SK-N-DZ (cell line): Measurements from ENCODE around the gene MVP. TPM values are rescaled to one million over a fixed set of nuclear protein-coding genes. Genes with fewer than 3 reads are reported as not detected.
"Not testable (repeated sequence)": the region's sequence is repeated elsewhere in the genome, so short reads cannot be mapped to it uniquely, and the experiment has no call there.

Experiments used
- DNase-seq: peaks from one replicate; pipeline ENCODE4 v3.0.0-alpha.2; 2015; ENCODE audit warnings: low spot score
- polyA plus RNA-seq, 2 experiments: library from polyadenylated mRNA; depleted of rRNA; stranded (reverse); fragments of >200 nt; gene quantifications; 2 replicates each; pipeline ENCODE4 v1.2.3, GENCODE V29; 2014

Gene MVP
- 24.3 and 39.4 TPM in 2 replicates for polyA plus RNA-seq (2014; cell fraction: cytosol; rRNA removed)
- 10.1 and 22.7 TPM in 2 replicates for polyA plus RNA-seq (2014; cell fraction: nucleus; rRNA removed)

DNA sequence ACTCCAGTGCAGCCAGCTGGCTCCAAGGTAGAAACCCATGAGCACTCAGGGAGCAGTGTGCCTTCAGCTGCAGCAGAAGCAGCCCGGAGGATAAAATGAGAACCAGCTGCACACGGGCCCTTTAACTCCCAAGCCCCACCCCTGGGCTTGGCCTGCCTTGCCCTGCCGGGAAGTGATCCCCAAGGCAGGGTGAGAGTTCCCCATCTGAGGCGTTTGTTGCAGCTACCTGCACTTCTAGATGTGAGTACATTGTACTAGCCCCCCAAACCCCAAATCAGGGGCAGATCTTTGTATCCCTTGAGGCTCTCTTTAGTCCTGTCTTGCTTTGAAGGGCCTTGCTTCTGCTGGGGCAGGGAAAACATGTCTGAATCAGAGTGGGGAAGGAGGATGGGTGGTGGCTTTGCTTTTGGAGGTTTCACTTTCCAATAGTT lies at the start of gene MVP:
Gene MVP (plus strand): TSS at position 192 of the 431 bp plus-strand sequence. CDS start 10,088 bp downstream, outside the sequence.
- no peak for DNase-seq

DNA sequence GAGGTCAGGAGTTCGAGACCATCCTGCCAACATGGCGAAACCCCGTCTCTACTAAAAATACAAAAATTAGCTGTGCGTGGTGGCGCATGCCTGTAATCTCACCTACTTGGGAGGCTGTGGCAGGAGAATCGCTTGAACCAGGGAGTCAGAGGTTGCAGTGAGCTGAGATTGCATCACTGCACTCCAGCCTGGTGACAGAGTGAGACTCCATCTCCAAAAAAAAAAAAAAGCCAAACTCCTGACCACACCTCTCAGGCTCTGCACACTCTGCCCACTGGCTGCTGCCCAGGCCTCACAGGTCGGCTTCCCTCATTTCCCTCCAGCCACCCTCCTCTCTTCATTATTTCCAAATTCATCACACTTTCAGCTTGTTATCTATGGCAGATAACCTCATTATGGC lies 47.9 kb upstream of the MVP start:
- not testable (repeated sequence) for DNase-seq

DNA sequence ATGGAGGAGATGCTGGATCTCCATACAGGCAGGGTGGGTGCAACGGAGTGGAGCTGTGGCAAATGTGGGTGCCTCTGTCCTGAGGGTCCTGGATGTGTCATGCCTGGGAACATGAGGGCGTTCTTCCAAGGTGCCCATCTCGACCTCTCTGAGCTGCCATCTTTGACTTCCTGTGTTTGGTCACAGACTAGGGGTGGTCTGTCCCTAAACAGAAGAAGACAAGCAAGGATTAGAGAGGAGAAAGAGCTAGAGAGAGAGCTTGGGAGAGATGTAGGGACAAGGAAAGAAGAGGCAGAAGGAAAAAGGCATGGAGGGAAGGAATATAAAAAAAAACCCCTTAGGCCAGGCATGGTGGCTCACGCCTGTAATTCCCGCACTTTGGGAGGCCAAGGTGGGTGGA lies 45.5 kb upstream of the MVP start:
- no peak for DNase-seq

DNA sequence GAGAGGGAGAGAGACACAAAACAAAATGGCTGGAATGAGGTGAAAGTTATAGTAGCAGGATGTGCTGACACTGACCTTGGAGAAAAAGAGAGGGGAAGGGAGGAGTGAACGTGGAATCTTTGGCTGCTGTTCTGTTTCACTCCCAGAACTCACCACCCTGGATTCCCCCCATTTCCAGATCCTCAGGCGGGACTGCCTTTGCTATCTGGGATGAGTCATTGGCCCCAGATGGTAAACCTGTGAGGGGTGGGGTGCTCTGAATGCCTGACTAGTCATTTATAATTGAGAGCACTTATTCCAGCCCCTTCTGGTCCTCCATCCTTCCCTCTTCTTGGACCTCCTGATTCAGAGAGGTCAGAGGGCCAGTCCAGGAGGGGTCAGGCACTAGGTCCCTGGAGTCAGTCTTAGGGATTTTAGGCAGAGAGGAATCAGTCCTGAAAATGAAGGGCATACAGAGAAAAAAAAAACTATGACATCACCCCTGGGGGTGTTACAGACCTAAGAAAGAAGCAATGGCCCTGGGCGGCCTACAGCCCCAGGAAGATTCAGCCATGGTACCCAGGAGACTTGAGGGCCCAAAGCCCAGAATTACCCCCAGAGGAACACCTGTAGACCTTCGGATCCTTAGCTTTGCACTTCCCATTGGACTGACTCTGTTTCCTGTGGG lies 44.4 kb upstream of the MVP start:
- DNase-seq = no peak

DNA sequence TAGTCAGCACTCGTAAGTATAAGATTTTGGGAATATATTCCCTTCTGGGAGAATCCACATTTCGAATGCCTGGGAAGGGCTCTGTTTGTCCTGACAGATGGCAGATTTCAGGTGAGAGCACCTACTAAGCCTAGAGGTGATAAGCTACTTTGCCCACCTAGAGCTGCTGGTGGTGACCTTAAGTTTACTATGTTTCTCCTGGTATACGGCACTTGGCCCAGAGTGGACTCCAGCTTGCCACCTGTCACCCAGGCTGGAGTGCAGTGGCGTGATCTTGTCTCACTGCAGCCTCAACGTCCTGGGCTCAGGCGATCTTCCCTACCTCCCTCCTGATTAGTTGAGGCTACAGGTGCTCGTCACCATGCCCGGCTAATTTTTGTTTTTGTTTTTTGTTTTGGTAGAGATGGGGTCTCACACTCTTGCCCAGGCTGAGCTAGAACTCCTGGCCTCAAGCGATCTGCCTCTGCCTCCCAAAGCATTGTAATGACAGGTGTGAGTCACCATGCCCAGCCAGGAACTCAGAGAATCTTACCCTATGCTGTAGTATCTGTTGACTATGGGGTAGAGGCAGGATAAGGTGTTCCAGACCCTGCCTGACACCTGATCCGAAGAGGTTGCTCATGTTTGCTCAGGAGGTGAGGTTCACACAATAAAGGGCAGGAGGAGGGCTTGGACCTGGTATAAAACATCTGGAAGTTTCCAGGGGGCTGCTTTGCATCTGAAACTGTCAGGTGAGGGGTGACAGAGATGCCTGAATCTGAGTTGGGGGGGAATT lies 42.5 kb upstream of the MVP start, which contains the start of gene ZG16:
Gene ZG16 (plus strand): TSS at position 681 of the 775 bp plus-strand sequence. CDS start 1,011 bp downstream, outside the sequence.
- DNase-seq = no peak

DNA sequence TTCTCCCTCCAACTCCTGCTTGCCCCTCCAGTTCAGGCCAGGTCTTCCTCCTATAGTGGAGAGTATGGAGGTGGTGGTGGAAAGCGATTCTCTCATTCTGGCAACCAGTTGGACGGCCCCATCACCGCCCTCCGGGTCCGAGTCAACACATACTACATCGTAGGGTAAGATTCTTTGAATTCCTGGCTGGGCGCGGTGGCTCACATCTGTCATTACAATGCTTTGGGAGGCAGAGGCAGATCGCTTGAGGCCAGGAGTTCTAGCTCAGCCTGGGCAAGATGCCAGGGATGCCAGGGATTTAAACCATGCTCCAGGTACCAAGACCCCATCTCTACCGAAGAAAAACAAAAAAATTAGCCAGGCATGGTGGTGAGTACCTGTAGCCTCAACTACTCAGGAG lies 40.8 kb upstream of the MVP start:
- DNase-seq = no peak

DNA sequence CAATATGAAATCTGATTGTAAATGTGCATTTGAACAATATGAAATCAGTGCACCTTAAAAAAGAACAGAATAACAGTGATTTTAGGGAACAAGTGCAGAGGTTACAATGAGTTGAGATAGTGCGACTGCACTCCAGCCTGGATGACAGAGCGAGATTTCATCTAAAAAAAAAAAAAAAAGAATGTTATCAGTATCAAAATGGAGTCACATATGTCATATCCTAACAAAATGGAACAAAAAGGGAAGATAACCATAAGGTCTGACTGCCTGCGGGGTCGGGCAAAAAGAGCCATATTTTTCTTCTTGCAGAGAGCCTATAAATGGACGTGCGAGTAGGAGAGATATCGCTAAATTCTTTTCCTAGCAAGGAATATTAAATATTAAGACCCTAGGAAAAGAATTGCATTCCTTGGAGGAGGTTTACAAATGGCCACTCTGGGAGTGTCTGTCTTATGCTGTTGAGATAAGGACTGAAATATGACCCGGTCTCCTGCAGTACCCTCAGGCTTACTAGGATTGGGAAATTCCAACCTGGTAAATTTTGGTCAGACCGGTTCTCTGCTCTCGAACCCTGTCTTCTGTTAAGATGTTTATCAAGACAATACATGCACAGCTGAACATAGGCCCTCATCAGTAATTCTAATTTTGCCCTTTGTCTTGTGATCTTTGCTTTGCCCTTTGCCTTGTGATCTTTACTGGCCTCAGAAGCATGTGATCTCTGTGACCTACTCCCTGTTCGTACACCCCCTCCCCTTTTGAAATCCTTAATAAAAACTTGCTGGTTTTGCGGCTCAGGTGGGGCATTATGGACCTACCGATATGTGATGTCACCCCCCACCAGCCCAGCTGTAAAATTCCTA lies 36.9 kb upstream of the MVP start:
- peak; percentile 62 for DNase-seq

DNA sequence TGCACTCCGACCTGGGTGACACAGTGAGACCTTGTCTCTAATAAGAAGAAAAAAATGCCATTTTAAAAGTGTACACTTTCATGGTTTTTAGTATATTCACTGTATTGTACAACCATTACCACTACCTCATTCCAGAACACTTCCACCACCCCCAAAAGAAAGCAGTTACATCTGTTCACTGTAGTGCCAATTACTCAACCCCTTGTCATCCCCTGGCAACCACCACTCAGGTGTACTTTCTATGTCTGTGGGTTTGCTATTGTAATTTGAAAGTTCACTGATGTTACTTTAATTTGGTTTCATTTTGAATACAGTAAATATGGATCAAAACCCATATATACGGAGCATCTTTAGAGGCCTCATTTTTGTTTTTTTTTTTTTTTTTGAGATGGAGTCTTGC lies 36.1 kb upstream of the MVP start:
- DNase-seq = no peak

DNA sequence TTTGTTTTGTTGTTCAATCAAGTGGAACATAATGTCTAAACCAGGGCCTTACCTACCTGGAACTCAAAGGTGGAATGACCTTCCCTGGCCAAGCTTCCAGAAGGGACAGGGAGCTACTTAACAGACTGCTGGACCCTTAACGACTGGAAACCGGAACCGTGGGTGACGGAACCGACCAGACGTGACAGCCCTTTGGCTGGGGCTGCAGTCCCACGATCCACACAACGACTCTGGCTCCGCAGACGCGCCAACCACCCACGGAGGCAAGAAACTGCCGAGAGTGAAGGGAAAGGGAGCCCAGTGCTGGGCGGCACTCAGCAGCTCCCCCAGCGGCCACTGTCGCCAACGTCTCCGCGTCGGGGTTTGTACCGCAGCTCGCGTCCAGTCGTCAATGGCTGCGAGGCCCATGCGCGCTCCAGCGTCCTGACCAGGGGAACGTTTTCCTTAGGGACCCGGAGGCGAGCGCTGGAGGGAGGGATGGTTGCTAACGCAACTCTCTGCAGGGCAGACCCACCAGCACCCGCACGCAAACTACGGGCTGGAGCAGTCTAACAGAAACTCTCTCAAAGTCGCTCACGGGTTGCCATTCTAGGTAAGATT lies 35.3 kb upstream of the MVP start:
- no peak for DNase-seq

DNA sequence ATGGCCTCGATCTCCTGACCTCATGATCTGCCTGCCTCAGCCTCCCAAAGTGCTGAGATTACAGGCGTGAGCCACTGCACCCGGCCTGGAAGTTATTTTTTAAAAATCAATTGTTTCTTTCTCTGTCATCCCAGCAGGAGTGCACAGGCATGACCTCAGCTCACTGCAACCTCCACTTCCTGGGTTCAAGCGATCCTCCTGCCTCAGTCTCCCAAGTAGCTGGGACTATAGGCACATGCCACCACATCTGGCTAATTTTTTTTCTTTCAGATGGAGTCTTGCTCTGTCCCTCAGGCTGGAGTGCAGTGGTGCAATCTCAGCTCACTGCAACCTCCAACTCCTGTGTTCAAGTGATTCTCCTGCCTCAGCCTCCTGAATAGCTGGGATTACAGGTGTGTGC lies 33.1 kb upstream of the MVP start:
- DNase-seq = not testable (repeated sequence)

DNA sequence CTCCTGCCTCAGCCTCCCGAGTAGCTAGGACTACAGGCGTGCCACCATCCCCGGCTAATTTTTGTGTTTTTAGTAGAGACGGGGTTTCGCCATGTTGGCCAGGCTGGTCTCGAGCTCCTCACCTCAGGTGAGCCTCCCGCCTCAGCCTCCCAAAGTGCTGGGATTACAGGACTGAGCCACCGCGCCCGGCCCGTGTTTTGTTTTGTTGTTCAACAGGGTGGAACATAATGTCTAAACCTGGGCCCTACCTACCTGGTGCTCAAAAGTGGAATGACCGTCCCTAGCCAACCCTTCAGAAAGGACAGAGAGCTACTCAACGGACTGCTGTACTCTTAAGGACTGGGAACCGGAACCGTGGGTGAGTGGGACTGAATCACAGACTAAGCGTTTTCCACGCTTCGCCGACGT lies 30.5 kb upstream of the MVP start:
- no peak for DNase-seq

DNA sequence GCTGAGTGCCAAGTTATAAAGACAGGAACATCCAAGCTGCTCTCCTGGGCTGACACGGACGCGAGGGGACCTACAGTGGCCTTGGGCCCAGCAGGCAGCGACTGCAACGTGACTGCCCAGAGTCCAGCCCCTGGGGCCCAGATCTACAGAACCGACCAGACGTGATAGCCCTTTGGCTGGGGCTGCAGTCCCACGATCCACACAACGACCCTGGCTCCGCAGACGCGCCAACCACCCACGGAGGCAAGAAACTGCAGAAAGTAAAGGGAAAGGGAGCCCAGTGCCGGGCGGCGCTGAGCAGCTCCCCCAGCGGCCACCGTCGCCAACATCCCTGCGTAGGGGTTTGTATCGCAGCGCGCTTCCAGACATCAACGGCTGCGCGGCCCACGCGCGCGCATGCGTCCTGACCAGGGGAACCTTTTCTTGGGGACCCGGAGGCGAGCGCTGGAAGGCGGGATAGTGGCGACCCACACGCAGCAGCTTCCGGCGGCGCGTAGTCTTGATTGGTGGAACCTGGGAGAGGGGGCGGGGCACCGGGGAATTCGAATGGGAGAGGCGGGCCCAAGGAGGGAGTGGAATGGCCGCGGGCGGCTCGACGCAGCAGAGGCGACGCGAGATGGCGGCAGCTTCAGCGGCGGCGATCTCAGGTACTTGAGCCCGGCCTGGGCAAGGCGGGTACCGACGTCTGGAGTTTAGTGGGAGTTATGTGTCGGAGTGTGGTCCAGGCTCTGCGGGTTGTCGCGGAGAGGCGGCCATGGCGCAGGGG lies 29.9 kb upstream of the MVP start, which contains the start of gene KIF22:
Gene KIF22 (plus strand): TSS at position 569 of the 766 bp plus-strand sequence. CDS start 9 bp downstream, at position 578.
- DNase-seq = peak; percentile 98

DNA sequence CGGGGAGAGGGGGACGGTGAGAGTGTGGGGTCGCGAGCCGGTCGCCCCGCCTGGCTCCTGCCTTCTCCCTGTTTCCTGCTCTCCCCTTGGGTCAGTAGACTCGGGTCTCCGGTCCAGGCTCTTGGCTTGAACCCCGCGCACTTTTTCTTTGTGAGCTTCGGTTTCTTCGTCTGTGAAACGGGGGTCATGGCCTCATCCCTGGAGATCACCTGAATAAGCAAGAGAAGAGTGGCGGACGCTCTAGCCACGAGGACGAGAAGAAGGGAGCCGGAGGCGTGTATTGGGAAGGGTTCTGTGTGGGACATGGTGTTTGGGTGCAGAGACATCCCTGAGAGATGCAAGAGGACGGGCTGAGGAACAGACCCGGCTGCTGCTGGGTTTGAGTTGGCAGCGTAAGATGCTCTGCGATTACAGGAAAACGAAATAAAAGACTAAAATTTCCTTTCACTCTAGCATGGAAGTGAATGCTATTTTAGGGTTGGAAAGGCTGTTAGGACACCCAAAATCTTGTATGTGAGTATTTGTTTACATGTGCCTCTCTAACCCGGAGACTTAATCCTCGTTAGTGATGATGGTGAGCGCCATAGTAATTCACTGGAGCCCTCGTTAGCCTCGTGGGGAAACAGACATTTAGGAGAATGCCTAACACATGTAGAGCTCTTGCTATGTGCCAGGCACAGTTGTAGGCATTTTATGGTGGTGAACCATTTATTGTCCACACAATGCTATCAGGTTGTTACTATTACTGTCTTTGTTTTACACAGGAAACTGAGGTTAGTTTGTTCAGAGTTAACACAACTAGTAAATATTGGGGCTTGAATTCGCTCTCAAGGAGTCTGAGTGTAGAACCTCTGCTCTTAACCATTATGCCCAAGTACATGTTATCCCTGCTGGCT lies 29.1 kb upstream of the MVP start:
- DNase-seq = no peak

DNA sequence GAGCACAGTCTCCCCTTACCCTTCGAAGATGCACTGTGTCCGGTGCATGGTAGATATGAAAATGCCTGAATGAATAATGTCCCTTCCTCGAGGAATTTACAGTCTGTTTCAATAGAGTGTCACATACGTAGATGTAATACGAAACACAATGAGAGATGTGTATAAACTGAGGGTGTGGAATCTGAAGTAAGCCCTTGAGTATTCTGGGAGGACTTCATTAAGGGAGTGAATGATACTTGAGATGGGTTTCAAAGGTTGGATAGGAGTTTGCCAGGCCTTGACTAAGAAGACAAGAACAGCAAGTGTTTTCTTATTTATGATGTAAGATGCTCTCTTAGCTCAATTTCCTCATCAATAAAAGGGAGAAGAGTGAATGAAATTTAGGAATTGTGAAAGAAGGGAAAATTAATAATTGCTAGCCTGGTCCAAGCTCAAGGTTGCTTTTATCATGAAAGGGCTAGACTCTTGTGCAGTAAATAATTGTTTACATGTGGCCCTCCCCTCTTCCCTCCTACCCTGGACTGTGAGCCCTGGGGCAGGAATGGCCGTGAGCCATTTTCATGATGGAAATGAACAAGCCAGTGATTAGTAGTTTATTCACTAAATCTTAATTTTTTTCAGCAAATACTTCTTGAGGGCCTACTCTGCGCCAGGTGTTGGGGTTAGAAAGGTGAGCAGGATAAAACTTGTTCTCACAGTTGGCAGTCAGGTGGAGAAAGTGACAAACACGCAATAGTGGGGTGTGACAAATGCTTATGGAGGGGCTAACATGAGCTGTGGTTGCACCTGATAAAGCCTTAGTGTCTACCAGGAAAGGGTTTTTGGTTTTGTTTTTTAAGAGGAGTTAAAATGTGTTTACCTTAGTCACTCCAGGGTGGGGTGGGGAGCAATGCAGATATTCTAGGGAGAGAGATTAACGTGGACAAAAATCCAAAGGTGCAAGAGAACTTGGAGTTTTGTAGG lies 28.1 kb upstream of the MVP start:
- DNase-seq = no peak

DNA sequence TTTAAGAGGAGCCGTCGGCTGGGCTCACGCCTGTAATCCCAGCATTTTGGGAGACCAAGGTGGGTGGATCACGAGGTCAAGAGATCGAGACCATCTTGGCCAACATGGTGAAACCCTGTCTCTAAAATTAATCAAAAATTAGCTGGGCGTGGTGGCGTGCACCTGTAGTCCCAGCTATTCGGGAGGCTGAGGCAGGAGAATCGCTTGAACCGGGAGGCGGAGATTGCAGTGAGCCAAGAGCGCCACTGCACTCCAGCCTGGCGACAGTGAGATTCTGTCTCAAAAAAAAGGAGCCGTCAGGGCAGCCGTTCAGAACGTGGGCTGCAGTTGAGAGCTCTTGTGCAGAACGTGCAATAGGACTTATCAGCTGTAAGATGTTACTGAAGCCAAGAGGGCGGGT lies 27.1 kb upstream of the MVP start:
- not testable (repeated sequence) for DNase-seq

DNA sequence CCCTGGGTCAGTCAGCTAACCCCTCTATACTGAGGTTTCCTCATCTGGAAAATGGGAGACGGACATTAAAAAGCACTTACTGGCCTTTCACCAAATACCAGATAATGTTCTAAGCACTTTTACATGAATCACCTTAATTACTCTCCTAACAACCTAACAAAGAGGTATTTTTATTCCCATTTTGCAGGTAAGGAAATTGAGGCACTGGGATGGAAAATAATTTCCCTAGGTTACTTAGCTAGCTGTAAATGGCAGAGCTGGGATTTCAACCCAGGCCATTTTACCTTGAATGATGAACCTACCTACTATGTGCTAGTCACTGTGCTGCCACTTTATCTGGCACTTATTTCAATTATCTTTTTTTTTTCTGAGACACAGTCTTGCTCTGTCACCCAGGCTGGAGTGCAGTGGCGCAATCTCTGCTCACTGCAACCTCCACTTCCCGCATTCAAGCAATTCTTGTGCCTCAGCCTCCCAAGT lies 26.0 kb upstream of the MVP start:
- DNase-seq = no peak

DNA sequence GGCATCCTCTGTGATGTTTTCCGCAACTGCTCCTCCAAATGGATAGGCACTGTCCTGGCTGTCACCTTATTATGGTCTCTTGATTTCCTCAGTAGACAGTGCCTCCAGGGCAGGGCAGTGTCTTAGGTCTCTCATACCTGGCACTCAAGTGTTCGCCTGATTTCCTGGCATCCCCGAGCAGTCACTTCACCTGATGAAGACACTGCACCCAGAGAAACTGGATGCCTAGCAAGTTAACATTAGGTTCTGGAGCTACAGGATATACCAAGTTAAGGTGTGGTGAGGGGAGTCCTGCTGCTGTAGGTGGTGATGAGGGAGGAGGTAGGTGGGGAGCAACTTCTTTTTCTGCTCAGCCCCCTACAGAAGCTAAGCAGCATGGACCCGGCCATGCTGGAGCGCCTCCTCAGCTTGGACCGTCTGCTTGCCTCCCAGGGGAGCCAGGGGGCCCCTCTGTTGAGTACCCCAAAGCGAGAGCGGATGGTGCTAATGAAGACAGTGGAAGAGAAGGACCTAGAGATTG lies 17.8 kb upstream of the MVP start:
- no peak for DNase-seq

DNA sequence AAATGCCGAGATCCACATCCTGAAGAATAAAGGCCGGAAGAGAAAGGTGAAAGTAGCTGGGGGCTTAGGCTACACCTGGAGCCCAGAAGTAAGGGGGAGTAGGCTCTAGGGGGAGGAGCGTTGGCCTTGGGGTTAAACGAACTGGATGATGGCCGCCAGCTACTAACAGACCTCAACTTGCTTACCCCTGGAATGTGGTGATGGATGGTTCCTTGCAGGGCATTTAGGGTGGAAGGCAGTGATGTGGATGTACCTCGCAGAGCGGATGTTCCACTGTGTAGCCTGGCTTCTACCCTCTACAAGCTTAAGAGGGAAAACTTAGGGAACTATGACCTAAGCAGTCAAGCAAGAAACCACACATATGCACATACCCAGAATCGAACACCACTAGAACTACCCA lies 16.2 kb upstream of the MVP start:
- DNase-seq = no peak
